Stimulated activated CD4-positive, alpha-beta T cell treated with anti-CD3 and anti-CD28 coated beads, Interleukin-1b, Interleukin-23, amount 100 ng/mL, for 1 hour (primary cell): Measurements from ENCODE around the gene CPSF2.

Experiments used
- DNase-seq, 2 donors: peaks; one replicate each; pipeline ENCODE4 v3.0.0-alpha.2; 2020; ENCODE audit warnings: low read depth in 2 of 2

Gene CPSF2

DNA sequence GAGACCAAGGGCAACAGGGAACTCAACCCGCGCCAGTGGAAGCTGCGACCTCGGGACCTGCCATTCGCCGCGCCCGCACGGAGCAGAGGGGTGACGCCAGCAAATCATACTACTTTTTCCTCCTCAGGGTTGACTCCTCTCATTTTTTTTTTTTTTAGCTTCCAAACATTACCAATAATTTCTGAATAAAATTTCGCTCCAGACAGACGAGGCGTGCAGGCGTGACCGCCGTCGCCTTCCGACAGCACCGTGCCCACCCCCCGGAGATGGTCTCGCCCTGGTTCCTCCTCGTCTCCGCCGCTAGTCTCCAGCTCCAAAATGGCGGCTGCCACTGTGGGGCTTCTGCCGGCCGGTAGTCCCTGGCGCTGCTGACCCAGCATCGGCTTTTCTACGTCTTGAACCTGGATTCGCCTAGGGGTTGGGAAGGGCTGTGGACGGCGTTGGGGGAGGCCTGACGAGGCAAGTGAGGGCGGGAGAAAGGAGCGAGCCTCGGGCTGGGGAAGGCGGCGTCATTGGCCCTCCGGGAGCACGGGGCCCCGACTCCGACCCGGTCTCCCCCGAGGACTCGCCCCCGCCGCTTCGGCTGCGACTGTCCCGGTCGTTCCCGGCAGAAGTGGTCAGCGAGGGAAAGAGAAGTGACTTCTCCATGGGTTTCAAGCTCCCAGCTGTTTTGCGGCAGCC is at the start of gene CPSF2, which contains the start of gene NDUFB1:
CPSF2 (plus strand) TSS at position 300 of the 681 bp plus-strand sequence. CDS start 9,016 bp downstream, outside the sequence.
NDUFB1 (minus strand) TSS at position 37 of the 681 bp plus-strand sequence. CDS start 4,069 bp downstream, outside the sequence.
- peak; percentile 52 to 78 for DNase-seq

GRCh38 chr14:92074555-92074954 is 47.2 kb upstream of the CPSF2 start:
- no peak for DNase-seq

GRCh38 chr14:92088494-92088893 is 33.3 kb upstream of the CPSF2 start:
- no peak for DNase-seq

DNA sequence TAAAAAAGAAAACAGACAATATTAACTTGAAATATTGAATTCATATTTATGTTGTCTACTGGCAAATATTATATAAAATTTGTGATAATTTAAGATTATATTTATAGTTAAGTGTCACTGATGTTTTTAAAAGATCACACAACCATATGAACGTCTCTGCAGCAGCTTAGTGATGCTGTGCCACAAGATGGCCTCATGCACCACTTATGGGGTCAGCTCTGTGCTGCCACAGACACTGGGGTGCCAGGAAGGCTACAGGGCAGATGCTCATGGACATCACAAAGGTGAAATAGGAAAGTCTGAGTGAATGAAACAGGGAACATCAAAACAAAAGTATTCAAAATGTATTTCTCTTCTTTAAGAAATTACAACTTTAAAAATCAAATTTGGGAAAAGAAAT is 28.4 kb upstream of the CPSF2 start:
- no peak for DNase-seq

- no peak for DNase-seq
These were observed 22.0 kb upstream of the CPSF2 start for GRCh38 chr14:92099802-92100201.

DNA sequence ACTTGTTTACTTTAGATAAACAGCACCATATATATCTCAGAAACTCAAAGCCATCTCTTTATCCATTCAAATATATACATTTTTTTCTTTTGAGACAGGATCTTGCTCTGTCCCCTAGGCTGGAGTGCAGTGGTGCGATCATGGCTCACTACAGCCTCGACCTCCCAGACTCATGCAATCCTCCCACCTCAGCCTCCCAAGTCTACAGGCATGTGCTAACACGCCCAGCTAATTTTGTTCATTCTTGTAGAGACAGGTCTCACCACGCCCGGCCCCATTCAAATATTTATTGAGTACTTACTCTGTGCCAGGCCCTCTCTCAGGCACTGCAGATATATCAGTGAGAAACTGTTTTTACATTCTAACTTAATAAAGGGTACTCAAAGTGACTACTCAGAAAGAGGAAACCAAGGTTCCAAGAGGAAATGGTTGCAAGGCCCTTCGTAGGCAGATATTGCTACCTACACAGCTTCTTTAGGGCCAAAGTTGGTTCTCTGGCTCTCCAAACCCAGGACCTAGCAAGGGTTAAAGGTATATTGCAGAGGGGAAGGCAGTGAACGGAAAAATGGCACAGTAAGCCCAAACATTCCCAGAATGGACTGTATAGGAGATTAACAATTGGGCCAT is 18.3 kb upstream of the CPSF2 start:
- DNase-seq = no peak

DNA sequence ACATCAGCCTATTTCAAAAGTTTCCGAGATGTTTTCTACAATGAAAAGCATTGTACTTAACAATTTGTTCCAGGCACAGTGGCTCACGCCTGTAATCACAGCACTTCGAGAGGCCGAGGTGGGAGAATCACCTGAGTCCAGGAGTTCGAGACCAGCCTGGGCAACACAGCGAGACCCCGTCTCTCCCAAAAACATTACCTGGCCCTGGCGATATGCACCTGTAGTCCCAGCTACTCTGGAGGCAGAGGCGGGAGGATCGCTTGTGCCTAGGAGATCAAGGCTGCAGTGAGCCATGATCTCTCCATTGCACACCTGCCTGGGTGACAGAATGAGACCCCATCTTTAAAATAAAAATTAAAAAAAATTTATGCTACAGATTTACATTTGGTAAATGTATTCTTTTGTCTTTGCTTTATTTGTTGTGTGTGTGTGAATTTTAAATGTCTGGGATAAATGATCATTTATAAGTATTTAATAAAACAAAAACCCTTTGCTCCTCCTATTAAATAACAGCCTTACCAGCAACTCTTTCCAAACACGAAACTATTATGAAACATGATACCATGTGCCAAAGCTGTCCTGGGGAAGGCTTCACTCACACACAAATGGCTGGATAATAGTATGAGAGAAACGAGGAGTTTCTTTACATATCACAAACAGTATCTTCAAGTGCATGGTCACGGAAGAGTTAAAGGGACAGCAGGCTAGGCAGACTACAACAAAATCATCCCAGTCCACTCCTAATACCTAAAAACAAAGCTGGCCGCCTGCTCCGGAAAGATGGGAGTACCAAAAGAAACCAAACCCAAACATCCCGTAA is 16.5 kb upstream of the CPSF2 start:
- no peak for DNase-seq

DNA sequence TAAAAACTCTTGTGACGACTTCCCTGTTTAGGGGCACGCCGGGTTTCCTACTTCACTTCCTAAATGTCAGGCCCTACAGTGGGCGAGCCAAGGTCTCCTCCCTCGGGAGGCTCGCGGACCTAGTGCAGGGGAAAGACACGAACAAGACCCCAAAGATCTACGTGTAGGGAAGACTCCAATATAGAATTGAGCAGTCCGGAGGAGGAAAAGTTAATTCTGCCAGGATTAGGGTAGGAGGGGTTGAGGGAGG is 16.0 kb upstream of the CPSF2 start:
- no peak for DNase-seq

DNA sequence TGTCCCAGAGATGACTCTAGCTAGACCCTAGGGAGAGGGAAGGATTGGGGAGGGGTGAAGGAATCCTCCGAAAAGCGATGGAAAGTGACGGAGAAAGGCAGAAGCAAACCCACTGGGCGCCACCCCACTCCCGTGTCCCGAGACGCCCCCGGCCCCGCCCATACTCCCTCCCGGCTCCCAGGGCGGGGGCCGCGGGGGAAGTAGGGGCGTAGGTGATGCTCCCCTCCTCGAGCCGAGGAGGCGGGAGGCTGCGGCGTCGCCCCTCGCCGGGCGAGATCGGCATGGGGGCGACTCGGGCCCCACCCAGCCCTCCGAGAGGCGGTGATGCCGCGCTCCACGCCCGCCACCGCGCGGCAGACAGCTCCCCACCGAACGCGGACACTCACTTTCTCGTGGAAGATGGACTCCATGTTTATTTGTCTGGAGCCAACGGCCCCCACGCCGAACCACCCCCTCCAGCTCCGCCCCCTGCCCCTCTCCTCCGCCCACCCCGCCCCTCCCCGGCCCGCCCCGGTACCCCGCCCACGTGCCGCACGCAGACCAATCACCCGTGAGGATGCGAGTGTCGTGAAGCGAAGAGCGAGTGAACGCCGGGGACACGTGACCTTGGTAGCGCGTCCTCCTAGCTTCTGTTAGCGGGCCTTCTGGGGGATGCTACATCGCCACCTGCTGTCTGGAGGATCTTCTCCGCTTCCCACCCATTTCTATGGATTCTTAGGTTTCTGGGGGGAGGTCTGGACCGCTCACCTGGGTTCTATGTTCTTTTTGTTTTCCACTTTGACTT is 15.4 kb upstream of the CPSF2 start, which contains the start of gene ATXN3:
ATXN3 (minus strand) TSS at position 440 of the 784 bp plus-strand sequence; CDS start at position 410, 30 bp downstream.
- DNase-seq = peak; percentile 87 to 90

DNA sequence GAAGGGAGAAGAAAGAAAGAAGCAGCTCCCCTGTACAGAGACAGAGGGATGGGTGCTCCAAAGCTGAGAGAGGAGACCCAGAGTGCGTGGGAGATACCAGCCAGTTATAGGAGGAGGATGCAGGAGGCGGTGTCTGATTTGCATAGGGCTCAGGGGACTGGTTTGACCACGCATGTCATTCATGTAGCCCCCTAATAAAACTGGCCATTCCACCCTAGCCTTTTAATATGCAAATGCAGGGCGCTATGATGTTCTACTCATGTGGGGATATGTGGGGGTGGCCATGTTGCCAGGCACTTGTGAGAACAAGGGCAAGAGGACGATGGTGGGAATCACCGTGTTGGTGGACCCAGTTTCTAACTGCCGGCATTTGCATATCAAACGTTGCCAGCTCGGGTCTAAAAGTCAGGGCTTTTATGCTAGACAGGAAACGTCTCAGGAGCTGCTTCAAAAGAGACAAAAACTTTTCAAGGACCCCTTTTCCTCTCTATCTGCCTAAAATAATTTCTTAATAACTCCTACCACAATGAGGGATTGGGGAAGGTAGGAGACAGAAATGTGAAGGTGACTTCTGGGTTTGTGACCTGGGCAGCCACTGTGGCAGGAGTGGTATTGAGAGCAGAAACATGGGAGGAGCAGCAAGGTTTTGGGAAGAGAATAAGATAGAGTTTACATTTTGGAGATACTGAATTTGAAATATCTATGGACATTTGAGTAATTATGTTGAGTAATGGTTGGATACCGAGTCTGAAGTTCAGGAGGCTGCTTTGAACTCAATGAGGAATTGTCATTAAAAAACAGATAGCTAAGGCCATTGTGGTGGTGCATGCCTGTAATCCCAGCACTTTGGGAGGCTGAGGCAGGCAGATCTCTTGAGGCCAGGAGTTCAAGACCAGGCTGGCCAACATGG is 13.2 kb upstream of the CPSF2 start:
- DNase-seq = no peak

GRCh38 chr14:92109490-92109889 is 12.3 kb upstream of the CPSF2 start:
- DNase-seq = no peak

GRCh38 chr14:92121207-92121669 is 531 bp upstream of the CPSF2 start:
- DNase-seq = no peak

- no peak for DNase-seq
These were observed 545 bp downstream of the CPSF2 start for GRCh38 chr14:92122351-92122677.

DNA sequence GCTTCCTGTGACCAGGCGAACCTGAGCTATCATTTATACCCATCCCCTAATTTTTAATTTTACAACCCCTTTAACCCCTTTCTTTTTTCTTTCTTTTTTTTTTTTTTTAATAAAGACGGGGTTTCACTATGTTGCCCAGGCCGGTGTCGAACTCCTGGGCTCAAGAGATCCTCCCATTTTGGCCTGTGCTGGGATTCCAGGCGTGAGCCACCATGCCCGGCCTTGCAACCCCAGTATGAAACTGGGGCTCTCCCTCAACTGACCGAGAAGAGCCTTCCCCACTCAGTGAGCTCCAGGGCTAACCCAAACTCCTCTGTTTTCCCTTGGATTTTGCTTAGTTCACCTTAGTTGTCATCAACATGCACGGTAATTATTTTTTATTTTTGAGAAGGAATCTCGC is 992 bp downstream of the CPSF2 start:
- no peak for DNase-seq

DNA sequence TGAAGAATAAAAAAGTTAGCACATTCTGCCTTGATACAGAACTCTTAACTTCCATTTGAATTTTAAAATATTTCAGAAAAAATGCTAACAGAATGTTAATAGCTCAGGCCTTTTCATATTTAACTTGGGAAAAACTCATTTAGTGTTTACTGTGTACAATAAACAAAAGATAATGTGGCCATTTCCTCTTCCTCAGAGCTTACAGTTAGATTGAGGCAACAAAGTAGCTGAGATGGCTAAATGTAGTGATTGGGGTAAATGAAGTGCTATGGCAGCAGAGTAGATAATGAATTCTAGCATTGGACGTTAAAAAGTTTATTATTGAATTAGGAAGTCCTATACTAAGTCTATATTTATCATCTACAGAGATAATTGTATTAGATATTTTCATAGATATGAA is 12.7 kb downstream of the CPSF2 start:
- no peak for DNase-seq

GRCh38 chr14:92135269-92135668 is 13.5 kb downstream of the CPSF2 start:
- DNase-seq = no peak

DNA sequence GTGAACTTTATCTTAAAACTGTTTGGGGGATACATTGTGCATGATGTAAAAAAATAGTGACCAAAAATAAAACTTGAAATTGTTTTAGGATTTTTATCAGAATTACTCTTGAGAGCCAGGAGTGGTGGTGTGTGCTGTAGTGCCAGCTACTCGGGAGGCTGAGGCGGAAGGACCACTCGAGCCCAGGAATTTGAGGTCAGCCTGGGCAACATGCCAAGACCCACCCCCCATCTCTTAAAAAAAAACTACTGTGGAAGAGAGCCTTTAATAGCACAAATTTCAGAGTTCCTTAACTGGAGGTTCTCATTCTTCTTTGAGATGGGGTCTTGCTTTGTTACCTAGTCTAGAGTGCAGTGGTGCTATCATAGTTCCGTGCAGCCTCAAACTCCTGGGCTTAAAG is 21.5 kb downstream of the CPSF2 start:
- DNase-seq = no peak

DNA sequence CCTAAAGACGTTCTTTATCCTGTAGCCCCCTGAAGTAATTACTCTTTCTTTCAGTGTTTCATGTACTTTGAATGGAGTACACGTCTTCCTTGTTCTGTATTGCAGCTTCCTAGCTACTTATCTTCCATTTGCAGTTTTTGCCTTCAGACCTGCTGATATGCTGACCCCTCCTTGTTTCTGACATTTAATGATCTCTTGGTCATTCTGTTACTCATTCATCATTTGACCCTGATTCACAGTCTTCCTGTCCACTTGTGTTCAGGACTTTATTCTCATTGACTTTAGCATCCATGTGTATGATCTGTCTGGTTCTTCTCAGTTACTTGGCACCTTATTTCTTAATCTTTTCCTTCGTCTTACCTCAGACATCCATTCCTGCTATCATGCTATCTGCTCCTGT is 22.2 kb downstream of the CPSF2 start:
- DNase-seq = no peak

DNA sequence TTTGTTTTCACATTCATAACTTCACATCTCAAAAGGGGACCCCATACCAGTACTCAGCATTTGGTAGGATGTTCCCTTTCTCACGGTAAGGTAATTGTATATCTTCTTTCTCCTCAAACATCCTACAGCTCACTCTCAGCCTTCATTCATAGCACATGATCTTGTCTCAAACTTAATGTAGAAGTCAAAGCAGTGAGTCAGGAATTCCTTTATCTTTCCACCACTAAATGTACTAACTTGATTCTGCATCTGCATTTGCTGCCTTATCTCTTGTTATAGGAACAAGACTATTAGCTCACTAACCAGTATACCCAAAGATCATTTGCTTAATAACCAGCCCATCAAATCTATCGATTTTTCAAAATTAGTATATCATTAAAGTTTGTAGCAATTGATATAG is 22.9 kb downstream of the CPSF2 start:
- no peak for DNase-seq

DNA sequence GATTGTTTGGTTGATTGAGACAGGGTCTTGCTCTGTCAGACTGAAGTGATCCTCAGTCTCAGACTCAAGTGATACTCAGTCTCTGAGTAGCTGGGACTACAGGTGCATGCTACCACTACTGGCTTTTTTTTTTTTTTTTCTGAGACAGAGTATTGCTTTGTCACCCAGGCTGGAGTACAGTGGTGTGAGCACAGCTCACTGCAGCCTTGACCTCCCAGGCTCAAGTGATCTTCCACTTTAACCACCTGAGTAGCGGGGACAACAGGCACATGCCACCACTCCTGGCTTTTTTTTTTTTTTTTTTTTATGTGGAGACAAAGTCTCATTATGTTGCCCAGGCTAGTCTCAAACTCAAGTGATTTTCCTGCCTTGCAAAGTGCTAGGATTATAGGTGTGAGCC is 31.8 kb downstream of the CPSF2 start:
- no peak for DNase-seq
